ENCODE data around the gene TMEM143. TPM values are rescaled to one million over a fixed set of nuclear protein-coding genes. Genes with fewer than 3 reads are reported as not detected.

The TMEM143 gene
- total RNA-seq, 6 donors from 2014 or later = 4.7 to 34.6 (median 16.6) TPM

DNA sequence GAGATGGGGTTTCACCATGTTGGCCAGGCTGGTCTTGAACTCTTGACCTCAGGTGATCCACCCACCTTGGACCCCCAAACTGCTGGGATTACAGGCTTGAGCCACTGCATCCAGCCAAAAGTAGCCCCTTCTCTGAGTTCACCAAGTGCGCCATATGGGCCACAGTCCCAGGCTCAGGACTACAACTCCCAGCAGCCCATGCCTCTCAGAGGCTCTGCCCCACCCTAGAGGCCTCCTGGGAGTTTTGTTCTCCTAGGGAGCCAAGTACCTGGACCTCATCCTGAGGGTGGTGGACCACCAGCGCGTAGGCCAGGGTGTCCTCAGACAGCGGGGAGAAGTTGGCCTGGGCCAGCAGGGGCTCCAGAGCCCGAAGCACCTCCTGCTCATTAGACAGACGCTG, 18.8 kb downstream of the TMEM143 start:
- no peak for ATAC-seq (ENCODE audit: low FRiP score in 2 of 2)
- WGBS, 2 donors = 94 to 97% methylated on average over 6 of the region's 6 CpGs
- TF ChIP-seq POLR2AphosphoS5 (IDR thresholded peaks at IDR 0.05) (no peak), EP300 (IDR thresholded peaks at IDR 0.05) (no peak), CTCF (IDR thresholded peaks at IDR 0.05) (no peak), POLR2A (IDR thresholded peaks at IDR 0.05) (no peak)

DNA sequence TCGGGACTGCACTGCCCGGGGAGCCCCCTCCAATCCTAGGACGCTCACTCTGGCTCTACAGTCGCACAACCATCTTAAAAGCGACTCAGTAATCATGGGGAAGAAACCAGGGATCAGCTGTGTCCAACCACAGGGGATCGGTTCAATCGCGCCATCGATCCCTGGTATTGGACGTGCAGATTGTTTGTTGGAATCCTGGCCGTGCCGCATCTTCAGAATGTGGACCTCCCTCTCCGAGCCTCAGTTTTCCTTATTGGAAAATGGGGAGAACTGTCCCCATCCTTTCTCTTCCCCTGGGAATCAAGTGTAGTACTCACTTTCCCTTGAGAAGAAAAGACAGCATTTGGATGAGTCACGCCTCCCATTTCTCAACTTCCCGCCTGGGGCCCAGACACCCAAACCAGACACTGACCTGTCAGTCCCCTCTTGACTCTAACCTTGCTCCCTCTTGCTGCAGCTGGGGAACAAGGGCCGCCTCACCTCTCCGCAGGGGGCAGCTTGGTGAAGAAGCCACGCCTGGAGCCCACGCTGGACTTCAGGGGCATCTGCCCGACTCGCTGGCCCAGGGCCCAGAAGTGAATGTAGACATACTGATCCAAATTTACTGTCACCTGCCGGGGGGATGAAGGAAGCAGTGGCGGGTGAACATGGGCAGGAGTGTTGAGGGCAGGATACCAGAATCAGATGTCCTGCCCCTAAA, 20.7 kb downstream of the TMEM143 start:
- Histone ChIP-seq H3K4me3 (no peak overlapping the region), H3K27me3 (no peaks in the 10 kb centered on the region), H3K27ac (no peak overlapping the region), H3K36me3 (peaks cover 0 to 7% (median 3%) of the 10 kb centered on the region in 4 donors), H3K4me1 (no peaks in the 10 kb centered on the region), H3K9me3 (no peaks in the 10 kb centered on the region)
- TF ChIP-seq EP300 (IDR thresholded peaks at IDR 0.05) = no peak
- TF ChIP-seq CTCF (IDR thresholded peaks at IDR 0.05) = no peak
- no peak for TF ChIP-seq POLR2A (IDR thresholded peaks at IDR 0.05)
- ATAC-seq (ENCODE audit: low FRiP score in 2 of 2) (no peak), DNase-seq (no peak)
- WGBS, 2 donors = 92 to 95% methylated on average over 18 to 23 of the region's 23 CpGs

More for the DNA sequence above, 18.8 kb downstream of the TMEM143 start:
- Histone ChIP-seq H3K4me3 (no peak overlapping the region), H3K9me3 (no peaks in the 10 kb centered on the region), H3K4me1 (no peaks in the 10 kb centered on the region), H3K36me3 (peaks cover 0 to 7% (median 3%) of the 10 kb centered on the region in 4 donors), H3K27me3 (no peaks in the 10 kb centered on the region), H3K27ac (no peak overlapping the region)
- no peak for DNase-seq

- H3K36me3 ChIP-seq = peaks cover 0 to 7% (median 3%) of the 10 kb centered on the region in 4 donors
- WGBS, 2 donors = 91 to 95% methylated on average over 10 to 20 of the region's 20 CpGs
- H3K27ac ChIP-seq = no peak overlapping the region
- DNase-seq = peak in 1 of 2 donors; percentile 73
- H3K27me3 ChIP-seq = no peaks in the 10 kb centered on the region
- H3K9me3 ChIP-seq = no peaks in the 10 kb centered on the region
- no peaks in the 10 kb centered on the region for H3K4me1 ChIP-seq
- no peak for ATAC-seq (ENCODE audit: low FRiP score in 2 of 2)
- no peak overlapping the region for H3K4me3 ChIP-seq
- TF ChIP-seq POLR2AphosphoS5 (IDR thresholded peaks at IDR 0.05) (no peak), EP300 (IDR thresholded peaks at IDR 0.05) (no peak), POLR2A (IDR thresholded peaks at IDR 0.05) (no peak), CTCF (IDR thresholded peaks at IDR 0.05) (no peak)
Observed at GRCh38 chr19:48342414-48342738, 21.4 kb downstream of the TMEM143 start.

DNA sequence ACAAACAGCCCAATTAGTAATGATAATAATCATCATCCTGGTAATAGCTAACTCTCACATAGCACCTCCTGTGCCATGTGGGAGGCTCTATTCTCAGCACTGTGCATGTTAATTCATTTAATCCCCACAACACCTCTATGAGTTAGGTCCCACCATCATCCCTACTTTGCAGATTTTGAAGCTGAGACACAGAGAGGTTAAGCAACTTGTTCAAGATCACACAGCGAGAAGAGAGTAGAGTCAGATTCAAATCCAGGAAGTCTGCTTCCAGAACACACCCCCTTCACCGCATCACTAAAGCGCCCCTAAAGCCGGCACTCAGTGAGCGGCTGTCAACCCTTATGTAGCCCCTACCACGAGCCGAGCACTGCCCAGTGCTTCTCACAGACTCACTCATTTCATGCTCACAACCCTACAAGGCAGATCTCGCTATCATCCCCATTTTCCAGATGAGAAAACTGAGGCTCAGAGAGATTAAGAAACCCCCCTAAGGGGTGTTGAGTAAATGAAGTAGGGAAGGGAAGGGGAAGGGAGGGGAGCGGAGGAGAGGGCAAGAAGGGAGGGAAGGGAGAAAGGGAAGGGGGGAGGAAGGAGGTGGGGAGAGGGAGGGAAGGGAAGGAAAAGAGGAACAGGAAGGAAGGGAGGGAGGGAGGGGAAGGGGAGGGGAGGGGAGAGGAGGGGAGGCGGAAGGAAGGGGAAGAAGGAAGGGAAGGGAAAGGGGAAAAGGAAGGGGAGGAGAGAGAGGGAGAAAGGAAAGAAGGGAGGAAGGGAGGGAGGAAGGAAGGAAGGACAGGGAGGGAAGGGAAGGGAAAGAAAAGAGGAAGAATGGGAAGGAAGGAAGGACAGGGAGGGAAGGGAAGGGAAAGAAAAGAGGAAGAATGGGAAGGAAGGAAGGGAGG, 22.0 kb downstream of the TMEM143 start:
- WGBS, 2 donors = 97 to 98% methylated on average over 9 to 10 of the region's 10 CpGs
- ATAC-seq (ENCODE audit: low FRiP score in 2 of 2) = no peak
- H3K27me3 ChIP-seq = no peaks in the 10 kb centered on the region

More for the DNA sequence above, 22.0 kb downstream of the TMEM143 start:
- no peaks in the 10 kb centered on the region for H3K9me3 ChIP-seq
- DNase-seq = no peak
- H3K36me3 ChIP-seq = peaks cover 0 to 7% (median 3%) of the 10 kb centered on the region in 4 donors
- TF ChIP-seq EP300 (IDR thresholded peaks at IDR 0.05) (no peak), POLR2AphosphoS5 (IDR thresholded peaks at IDR 0.05) (no peak), POLR2A (IDR thresholded peaks at IDR 0.05) (no peak), CTCF (IDR thresholded peaks at IDR 0.05) (no peak)
- H3K27ac ChIP-seq = no peak overlapping the region
- H3K4me3 ChIP-seq = no peak overlapping the region
- H3K4me1 ChIP-seq = no peaks in the 10 kb centered on the region

Data from upper lobe of left lung (tissue), 6 donors.